ENCODE measurements around the gene HCRT.
"Not testable (repeated sequence)": the region's sequence is repeated elsewhere in the genome, so short reads cannot be mapped to it uniquely, and the experiment has no call there.

Gene HCRT

GRCh38 chr17:42186191-42186590, 939 bp upstream of the HCRT start:
- H3K27me3 ChIP-seq (replicated peaks; ENCODE audit: control insufficient read depth, insufficient read depth, low read length); DNase-seq (ENCODE audit: low read depth); H3K9me3 ChIP-seq (ENCODE audit: control insufficient read depth, low read length); H3K9ac ChIP-seq (ENCODE audit: low read length); H3K4me3 ChIP-seq (ENCODE audit: low read length); H3K36me3 ChIP-seq (ENCODE audit: control insufficient read depth, insufficient read depth, low read length, severe bottlenecking): not testable (repeated sequence)
- H3K4me1 ChIP-seq (ENCODE audit: control insufficient read depth, insufficient read depth, low read length): peaks cover 14% of the 10 kb centered on the region

GRCh38 chr17:42185621-42185930, 324 bp upstream of the HCRT start:
- Histone ChIP-seq H3K27me3 (replicated peaks; ENCODE audit: control insufficient read depth, insufficient read depth, low read length) (peaks cover 15% of the 10 kb centered on the region), H3K4me3 (ENCODE audit: low read length) (no peak overlapping the region), H3K4me1 (ENCODE audit: control insufficient read depth, insufficient read depth, low read length) (peaks cover 20% of the 10 kb centered on the region), H3K9ac (ENCODE audit: low read length) (no peak overlapping the region), H3K36me3 (ENCODE audit: control insufficient read depth, insufficient read depth, low read length, severe bottlenecking) (no peaks in the 10 kb centered on the region), H3K9me3 (ENCODE audit: control insufficient read depth, low read length) (no peaks in the 10 kb centered on the region)
- no peak for DNase-seq (ENCODE audit: low read depth)

GRCh38 chr17:42183741-42184711, 1.2 kb downstream of the HCRT start:
- Histone ChIP-seq H3K4me1 (ENCODE audit: control insufficient read depth, insufficient read depth, low read length) (peaks cover 24% of the 10 kb centered on the region), H3K36me3 (ENCODE audit: control insufficient read depth, insufficient read depth, low read length, severe bottlenecking) (no peaks in the 10 kb centered on the region), H3K27me3 (replicated peaks; ENCODE audit: control insufficient read depth, insufficient read depth, low read length) (peaks cover 27% of the 10 kb centered on the region), H3K9me3 (ENCODE audit: control insufficient read depth, low read length) (no peaks in the 10 kb centered on the region), H3K4me3 (ENCODE audit: low read length) (peak overlapping the region; percentile 82), H3K9ac (ENCODE audit: low read length) (peak overlapping the region; percentile 90)
- peak; percentile 78 for DNase-seq (ENCODE audit: low read depth)

- H3K27me3 ChIP-seq (replicated peaks; ENCODE audit: control insufficient read depth, insufficient read depth, low read length): peaks cover 36% of the 10 kb centered on the region
- H3K9me3 ChIP-seq (ENCODE audit: control insufficient read depth, low read length): no peaks in the 10 kb centered on the region
- H3K9ac ChIP-seq (ENCODE audit: low read length): peak overlapping the region; percentile 90
- peaks cover 24% of the 10 kb centered on the region for H3K4me1 ChIP-seq (ENCODE audit: control insufficient read depth, insufficient read depth, low read length)
- DNase-seq (ENCODE audit: low read depth): peak; percentile 16
- no peaks in the 10 kb centered on the region for H3K36me3 ChIP-seq (ENCODE audit: control insufficient read depth, insufficient read depth, low read length, severe bottlenecking)
- H3K4me3 ChIP-seq (ENCODE audit: low read length): peak overlapping the region; percentile 82
Measured at GRCh38 chr17:42182927-42183734, 2.1 kb downstream of the HCRT start.

GRCh38 chr17:42181851-42182207, 3.4 kb downstream of the HCRT start:
- Histone ChIP-seq H3K9me3 (ENCODE audit: control insufficient read depth, low read length) (no peaks in the 10 kb centered on the region), H3K27me3 (replicated peaks; ENCODE audit: control insufficient read depth, insufficient read depth, low read length) (peaks cover 37% of the 10 kb centered on the region), H3K4me1 (ENCODE audit: control insufficient read depth, insufficient read depth, low read length) (peaks cover 24% of the 10 kb centered on the region), H3K4me3 (ENCODE audit: low read length) (no peak overlapping the region), H3K36me3 (ENCODE audit: control insufficient read depth, insufficient read depth, low read length, severe bottlenecking) (no peaks in the 10 kb centered on the region), H3K9ac (ENCODE audit: low read length) (no peak overlapping the region)
- no peak for DNase-seq (ENCODE audit: low read depth)

GRCh38 chr17:42180922-42181850, 4.1 kb downstream of the HCRT start, which contains the start of gene KCNH4:
KCNH4 (minus strand) TSS chr17:42181142; CDS start chr17:42180945, 197 bp downstream.
- Histone ChIP-seq H3K27me3 (replicated peaks; ENCODE audit: control insufficient read depth, insufficient read depth, low read length) (peaks cover 37% of the 10 kb centered on the region), H3K9me3 (ENCODE audit: control insufficient read depth, low read length) (no peaks in the 10 kb centered on the region), H3K36me3 (ENCODE audit: control insufficient read depth, insufficient read depth, low read length, severe bottlenecking) (no peaks in the 10 kb centered on the region), H3K4me1 (ENCODE audit: control insufficient read depth, insufficient read depth, low read length) (peaks cover 24% of the 10 kb centered on the region), H3K9ac (ENCODE audit: low read length) (no peak within 1 kb of the TSS), H3K4me3 (ENCODE audit: low read length) (peak within 1 kb of the TSS; percentile 50)
- peak; percentile 52 for DNase-seq (ENCODE audit: low read depth)

- Histone ChIP-seq H3K9ac (ENCODE audit: low read length) (no peak overlapping the region), H3K27me3 (replicated peaks; ENCODE audit: control insufficient read depth, insufficient read depth, low read length) (peaks cover 37% of the 10 kb centered on the region), H3K4me1 (ENCODE audit: control insufficient read depth, insufficient read depth, low read length) (peaks cover 24% of the 10 kb centered on the region), H3K9me3 (ENCODE audit: control insufficient read depth, low read length) (no peaks in the 10 kb centered on the region), H3K4me3 (ENCODE audit: low read length) (peak overlapping the region; percentile 50), H3K36me3 (ENCODE audit: control insufficient read depth, insufficient read depth, low read length, severe bottlenecking) (no peaks in the 10 kb centered on the region)
- DNase-seq (ENCODE audit: low read depth): no peak
Measured at GRCh38 chr17:42180411-42180921, 4.8 kb downstream of the HCRT start.

- DNase-seq (ENCODE audit: low read depth): peak; percentile 69
- Histone ChIP-seq H3K36me3 (ENCODE audit: control insufficient read depth, insufficient read depth, low read length, severe bottlenecking) (no peaks in the 10 kb centered on the region), H3K4me1 (ENCODE audit: control insufficient read depth, insufficient read depth, low read length) (peaks cover 24% of the 10 kb centered on the region), H3K9ac (ENCODE audit: low read length) (no peak overlapping the region), H3K4me3 (ENCODE audit: low read length) (no peak overlapping the region), H3K27me3 (replicated peaks; ENCODE audit: control insufficient read depth, insufficient read depth, low read length) (peaks cover 42% of the 10 kb centered on the region), H3K9me3 (ENCODE audit: control insufficient read depth, low read length) (no peaks in the 10 kb centered on the region)
Measured at GRCh38 chr17:42179911-42180410, 5.3 kb downstream of the HCRT start.

- no peaks in the 10 kb centered on the region for H3K9me3 ChIP-seq (ENCODE audit: control insufficient read depth, low read length)
- no peak overlapping the region for H3K4me3 ChIP-seq (ENCODE audit: low read length)
- H3K36me3 ChIP-seq (ENCODE audit: control insufficient read depth, insufficient read depth, low read length, severe bottlenecking): no peaks in the 10 kb centered on the region
- no peak overlapping the region for H3K9ac ChIP-seq (ENCODE audit: low read length)
- no peak for DNase-seq (ENCODE audit: low read depth)
- H3K27me3 ChIP-seq (replicated peaks; ENCODE audit: control insufficient read depth, insufficient read depth, low read length): peaks cover 43% of the 10 kb centered on the region
- H3K4me1 ChIP-seq (ENCODE audit: control insufficient read depth, insufficient read depth, low read length): peaks cover 24% of the 10 kb centered on the region
Measured at GRCh38 chr17:42179335-42179734, 5.9 kb downstream of the HCRT start.

- H3K4me1 ChIP-seq (ENCODE audit: control insufficient read depth, insufficient read depth, low read length): peaks cover 22% of the 10 kb centered on the region
- no peaks in the 10 kb centered on the region for H3K9me3 ChIP-seq (ENCODE audit: control insufficient read depth, low read length)
- H3K27me3 ChIP-seq (replicated peaks; ENCODE audit: control insufficient read depth, insufficient read depth, low read length): peaks cover 43% of the 10 kb centered on the region
- DNase-seq (ENCODE audit: low read depth): no peak
- no peak overlapping the region for H3K4me3 ChIP-seq (ENCODE audit: low read length)
- H3K36me3 ChIP-seq (ENCODE audit: control insufficient read depth, insufficient read depth, low read length, severe bottlenecking): no peaks in the 10 kb centered on the region
- H3K9ac ChIP-seq (ENCODE audit: low read length): no peak overlapping the region
Measured at GRCh38 chr17:42178817-42179216, 6.4 kb downstream of the HCRT start.
